Fibroblast of the conjunctiva (primary cell): ENCODE data around the gene MTA3.
"Not testable (repeated sequence)": the region's sequence is repeated elsewhere in the genome, so short reads cannot be mapped to it uniquely, and the experiment has no call there.

ENCODE experiments used
- DNase-seq: peaks from one replicate; pipeline ENCODE4 v3.0.0-alpha.2; 2010; ENCODE audit warnings: low read depth

MTA3 gene

GRCh38 chr2:42613281-42614064 lies 45.0 kb downstream of the MTA3 start:
- no peak for DNase-seq

- no peak for DNase-seq
These were observed 46.4 kb downstream of the MTA3 start for GRCh38 chr2:42614838-42615237.

- no peak for DNase-seq
These were observed 49.7 kb downstream of the MTA3 start for GRCh38 chr2:42618116-42618515.

GRCh38 chr2:42618972-42619371 lies 50.5 kb downstream of the MTA3 start:
- no peak for DNase-seq

- DNase-seq = not testable (repeated sequence)
These were observed 53.2 kb downstream of the MTA3 start for GRCh38 chr2:42621626-42622025.

GRCh38 chr2:42622943-42623676 lies 54.7 kb downstream of the MTA3 start:
- no peak for DNase-seq

GRCh38 chr2:42624047-42624446 lies 55.6 kb downstream of the MTA3 start:
- DNase-seq = no peak

- not testable (repeated sequence) for DNase-seq
These were observed 59.6 kb downstream of the MTA3 start for GRCh38 chr2:42628024-42628423.

GRCh38 chr2:42636934-42637333 lies 68.5 kb downstream of the MTA3 start:
- DNase-seq = no peak

- DNase-seq = no peak
These were observed 69.8 kb downstream of the MTA3 start for GRCh38 chr2:42638080-42638784.

GRCh38 chr2:42639340-42640077 lies 71.1 kb downstream of the MTA3 start:
- DNase-seq = no peak

- DNase-seq = no peak
These were observed 71.8 kb downstream of the MTA3 start for GRCh38 chr2:42640261-42640660.

- not testable (repeated sequence) for DNase-seq
These were observed 73.9 kb downstream of the MTA3 start for GRCh38 chr2:42642371-42642770.

- DNase-seq = no peak
These were observed 77.1 kb downstream of the MTA3 start for GRCh38 chr2:42645551-42645950.

GRCh38 chr2:42648796-42649195 lies 80.4 kb downstream of the MTA3 start:
- DNase-seq = no peak

- DNase-seq = no peak
These were observed 82.6 kb downstream of the MTA3 start for GRCh38 chr2:42651057-42651456.

- no peak for DNase-seq
These were observed 83.7 kb downstream of the MTA3 start for GRCh38 chr2:42652086-42652485.

GRCh38 chr2:42653039-42653438 lies 84.6 kb downstream of the MTA3 start:
- no peak for DNase-seq

- no peak for DNase-seq
These were observed 85.5 kb downstream of the MTA3 start for GRCh38 chr2:42653908-42654445.

- no peak for DNase-seq
These were observed 89.9 kb downstream of the MTA3 start for GRCh38 chr2:42658306-42658705.

GRCh38 chr2:42659609-42660008 lies 91.2 kb downstream of the MTA3 start:
- no peak for DNase-seq
